Esophagus muscularis mucosa (tissue), 4 donors: ENCODE results near the gene UGT1A3.

Experiments used
- CTCF ChIP-seq, 3 experiments: fragments of 200-600 bp in 2 of 3; fragments of 450-650 bp in 1 of 3; sonication (generic) in 2 of 3; IDR thresholded peaks; one replicate each; pipeline ENCODE4 v1.5.1; 2017 to 2019; ENCODE audit warnings: antibody characterized with exemption in 3 of 3, mild to moderate bottlenecking in 2 of 3, moderate library complexity in 1 of 3
- EP300 ChIP-seq: sonication (generic); formaldehyde crosslinking; IDR thresholded peaks from one replicate; pipeline ENCODE4 v1.6.1; 2017; ENCODE audit warnings: antibody characterized with exemption
- POLR2A ChIP-seq: fragments of 450-650 bp; IDR thresholded peaks from one replicate; pipeline ENCODE4 v1.6.1; 2017; ENCODE audit warnings: antibody characterized with exemption, moderate library complexity, mild to moderate bottlenecking, low read depth
- POLR2AphosphoS5 ChIP-seq, 2 donors: sonication (generic); formaldehyde crosslinking; IDR thresholded peaks; one replicate each; pipeline ENCODE4 v1.6.1; 2017; ENCODE audit warnings: antibody characterized with exemption in 2 of 2

- TF ChIP-seq CTCF (IDR thresholded peaks at IDR 0.05) (no peak), POLR2A (no peak), POLR2AphosphoS5 (IDR thresholded peaks at IDR 0.05) (no peak), EP300 (no peak)
These were observed 38.4 kb upstream of the UGT1A3 start for GRCh38 chr2:233690444-233690843.
